ENCODE measurements around the gene IQGAP3.

The IQGAP3 gene

DNA sequence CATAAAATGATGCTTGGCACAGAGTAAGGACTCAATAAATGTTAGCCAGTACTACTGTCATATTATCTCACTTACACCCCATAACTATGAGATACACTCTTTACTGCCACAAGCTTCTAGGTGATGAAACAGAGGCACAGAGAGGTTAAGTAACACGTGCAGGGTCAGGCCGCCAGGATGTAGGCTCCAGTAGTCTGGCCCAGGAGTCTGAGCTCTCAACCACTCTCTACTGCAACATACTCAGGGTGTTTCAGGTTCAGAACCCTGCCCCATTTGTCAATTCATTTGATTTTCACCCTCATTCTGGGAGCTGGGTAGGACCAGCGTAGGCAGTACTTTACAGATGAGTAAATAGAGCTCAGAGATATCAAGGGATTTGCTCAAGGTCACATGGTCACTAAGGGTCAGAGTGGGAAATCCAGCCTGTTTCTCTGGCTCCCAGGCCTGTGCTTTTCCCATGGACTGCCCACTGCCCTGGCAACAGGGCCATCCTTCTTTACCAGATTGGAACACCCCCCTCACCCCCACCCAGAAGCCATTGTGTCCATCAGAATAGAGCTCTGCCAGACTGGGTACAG is 21.2 kb downstream of the IQGAP3 start:
- TF ChIP-seq, protein P1, sequence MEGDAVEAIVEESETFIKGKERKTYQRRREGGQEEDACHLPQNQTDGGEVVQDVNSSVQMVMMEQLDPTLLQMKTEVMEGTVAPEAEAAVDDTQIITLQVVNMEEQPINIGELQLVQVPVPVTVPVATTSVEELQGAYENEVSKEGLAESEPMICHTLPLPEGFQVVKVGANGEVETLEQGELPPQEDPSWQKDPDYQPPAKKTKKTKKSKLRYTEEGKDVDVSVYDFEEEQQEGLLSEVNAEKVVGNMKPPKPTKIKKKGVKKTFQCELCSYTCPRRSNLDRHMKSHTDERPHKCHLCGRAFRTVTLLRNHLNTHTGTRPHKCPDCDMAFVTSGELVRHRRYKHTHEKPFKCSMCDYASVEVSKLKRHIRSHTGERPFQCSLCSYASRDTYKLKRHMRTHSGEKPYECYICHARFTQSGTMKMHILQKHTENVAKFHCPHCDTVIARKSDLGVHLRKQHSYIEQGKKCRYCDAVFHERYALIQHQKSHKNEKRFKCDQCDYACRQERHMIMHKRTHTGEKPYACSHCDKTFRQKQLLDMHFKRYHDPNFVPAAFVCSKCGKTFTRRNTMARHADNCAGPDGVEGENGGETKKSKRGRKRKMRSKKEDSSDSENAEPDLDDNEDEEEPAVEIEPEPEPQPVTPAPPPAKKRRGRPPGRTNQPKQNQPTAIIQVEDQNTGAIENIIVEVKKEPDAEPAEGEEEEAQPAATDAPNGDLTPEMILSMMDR (IDR thresholded peaks at IDR 0.05): no peak
- Histone ChIP-seq H3K27me3 (no peaks in the 10 kb centered on the region), H3K36me3 (no peaks in the 10 kb centered on the region), H3K4me1 (no peaks in the 10 kb centered on the region), H3K4me3 (no peak overlapping the region), H3K27ac (no peak overlapping the region), H3K9me3 (no peaks in the 10 kb centered on the region)
- no peak for DNase-seq
- intact Hi-C loops (cut with DNase I; ENCODE audit: low total_unique reads): no loop called here

DNA sequence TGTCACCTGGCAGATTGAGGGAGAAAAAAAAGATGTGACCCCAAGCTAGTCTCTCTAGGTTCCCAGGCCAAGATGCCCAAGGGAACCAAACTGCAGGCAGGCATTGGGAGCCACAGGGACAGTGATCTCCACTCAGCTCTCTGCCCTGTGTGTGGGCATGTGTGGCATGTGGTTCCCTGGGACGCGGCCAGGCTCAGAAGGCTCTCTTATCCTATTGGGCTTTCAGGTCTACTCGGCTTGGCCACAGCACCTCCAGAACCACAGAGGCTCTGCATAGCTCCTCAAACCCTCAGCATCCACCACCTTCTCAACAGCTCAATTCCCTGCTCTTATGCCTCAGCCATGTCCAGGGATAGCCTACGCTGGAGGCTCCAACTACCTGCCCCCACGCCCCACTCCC is 22.0 kb downstream of the IQGAP3 start:
- Histone ChIP-seq H3K9me3 (no peaks in the 10 kb centered on the region), H3K36me3 (no peaks in the 10 kb centered on the region), H3K27me3 (no peaks in the 10 kb centered on the region), H3K4me1 (no peaks in the 10 kb centered on the region), H3K27ac (no peak overlapping the region), H3K4me3 (no peak overlapping the region)
- intact Hi-C loops (cut with DNase I; ENCODE audit: low total_unique reads): no loop called here
- DNase-seq: no peak
- TF ChIP-seq, protein P1 (IDR thresholded peaks at IDR 0.05): no peak

DNA sequence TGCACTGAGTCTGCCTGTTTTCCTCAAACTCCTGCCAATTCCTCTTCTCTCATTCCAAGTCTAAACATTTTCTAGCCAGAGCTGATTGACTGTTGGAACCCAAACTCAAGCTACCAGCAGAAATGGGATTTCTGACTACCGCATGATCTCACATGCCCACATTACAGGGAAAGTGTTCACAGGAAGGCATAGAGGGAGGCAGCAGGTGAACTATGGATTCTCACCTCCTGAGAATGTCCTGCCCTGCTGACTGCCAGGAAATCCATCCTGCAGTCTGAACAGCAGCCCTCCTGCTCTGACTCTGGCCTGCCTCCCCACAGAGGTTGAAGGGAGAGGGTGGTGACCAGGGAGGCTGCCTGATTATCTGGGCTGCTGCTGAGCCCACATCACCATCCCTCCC is 22.5 kb downstream of the IQGAP3 start:
- TF ChIP-seq, protein P1 (IDR thresholded peaks at IDR 0.05): no peak
- H3K9me3 ChIP-seq: no peaks in the 10 kb centered on the region
- H3K4me1 ChIP-seq: no peaks in the 10 kb centered on the region
- H3K4me3 ChIP-seq: no peak overlapping the region
- H3K27me3 ChIP-seq: no peaks in the 10 kb centered on the region
- DNase-seq: no peak
- H3K36me3 ChIP-seq: no peaks in the 10 kb centered on the region
- H3K27ac ChIP-seq: no peak overlapping the region
- intact Hi-C loops (cut with DNase I; ENCODE audit: low total_unique reads): no loop called here

DNA sequence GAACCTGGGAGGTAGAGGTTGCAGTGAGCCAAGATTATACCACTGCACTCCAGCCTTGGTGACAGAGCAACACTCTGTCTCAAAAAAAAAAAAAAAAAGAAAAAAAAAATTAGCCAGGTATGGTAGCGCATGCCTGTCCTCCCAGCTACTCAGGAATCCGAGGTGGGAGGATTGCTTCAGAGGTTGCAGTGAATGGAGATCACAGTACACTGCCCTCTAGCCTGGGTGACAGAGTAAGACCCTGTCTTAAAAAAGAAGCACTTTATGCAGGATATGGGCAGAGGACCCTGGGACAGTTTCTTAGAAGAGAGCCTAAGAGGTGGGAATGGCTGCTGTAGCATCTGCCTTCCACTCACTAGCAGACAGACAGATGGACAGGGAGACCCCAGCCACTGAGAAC is 23.0 kb downstream of the IQGAP3 start:
- H3K27ac ChIP-seq: no peak overlapping the region

DNA sequence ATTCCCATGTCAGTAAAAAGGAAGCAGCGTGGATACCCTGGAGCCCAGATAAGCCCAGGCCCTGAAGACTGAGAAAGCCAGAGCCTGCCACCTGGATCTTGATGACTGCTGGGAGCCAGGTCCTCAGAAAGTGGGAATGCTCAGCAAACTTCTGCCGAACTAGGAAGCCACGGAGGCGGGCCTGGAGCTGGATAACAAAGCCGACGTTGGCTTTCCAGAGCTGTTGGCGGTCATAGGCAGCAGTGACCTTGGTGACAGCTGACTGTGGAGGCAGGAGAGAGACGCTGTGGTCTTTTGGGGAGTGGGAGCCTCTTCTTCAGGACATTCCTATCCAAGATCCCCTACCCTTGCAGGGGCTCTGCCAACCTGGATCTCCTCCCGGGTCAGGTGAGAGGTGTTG is 24.4 kb downstream of the IQGAP3 start:
- H3K4me1 ChIP-seq: no peaks in the 10 kb centered on the region
- H3K27me3 ChIP-seq: no peaks in the 10 kb centered on the region
- TF ChIP-seq, protein P1 (IDR thresholded peaks at IDR 0.05): no peak
- H3K36me3 ChIP-seq: no peaks in the 10 kb centered on the region
- no peak for DNase-seq
- H3K9me3 ChIP-seq: no peaks in the 10 kb centered on the region
- no peak overlapping the region for H3K27ac ChIP-seq
- H3K4me3 ChIP-seq: no peak overlapping the region
- intact Hi-C loops (cut with DNase I; ENCODE audit: low total_unique reads): no loop called here

More for the DNA sequence above, 23.0 kb downstream of the IQGAP3 start:
- Histone ChIP-seq H3K27me3 (no peaks in the 10 kb centered on the region), H3K4me3 (no peak overlapping the region), H3K9me3 (no peaks in the 10 kb centered on the region), H3K36me3 (no peaks in the 10 kb centered on the region), H3K4me1 (no peaks in the 10 kb centered on the region)
- intact Hi-C loops (cut with DNase I; ENCODE audit: low total_unique reads): no loop called here
- TF ChIP-seq, protein P1 (IDR thresholded peaks at IDR 0.05): no peak
- no peak for DNase-seq

DNA sequence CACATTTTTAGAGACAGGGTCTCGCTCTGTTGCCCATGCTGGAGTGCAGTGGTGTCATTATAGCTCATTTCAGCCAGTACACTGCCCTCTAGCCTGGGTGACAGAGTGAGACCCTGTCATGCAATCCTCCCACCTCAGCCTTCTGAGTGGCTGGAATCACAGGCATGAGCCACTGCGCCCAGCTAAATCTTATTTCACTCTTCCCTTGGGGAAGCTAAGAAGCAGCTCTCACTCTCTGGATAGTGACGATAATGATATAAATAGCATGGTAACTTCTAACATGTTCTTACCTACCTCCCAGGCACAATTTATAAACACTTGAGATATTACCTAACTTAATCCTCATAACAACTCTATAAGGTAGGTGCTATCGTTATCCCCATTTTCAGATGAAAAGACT is 24.9 kb downstream of the IQGAP3 start:
- TF ChIP-seq, protein P1 (IDR thresholded peaks at IDR 0.05): no peak
- intact Hi-C loops (cut with DNase I; ENCODE audit: low total_unique reads): no loop called here

More for the DNA sequence above, 24.9 kb downstream of the IQGAP3 start:
- no peak overlapping the region for H3K27ac ChIP-seq
- no peaks in the 10 kb centered on the region for H3K9me3 ChIP-seq
- H3K4me1 ChIP-seq: no peaks in the 10 kb centered on the region
- H3K27me3 ChIP-seq: no peaks in the 10 kb centered on the region
- DNase-seq: no peak
- H3K4me3 ChIP-seq: no peak overlapping the region
- H3K36me3 ChIP-seq: no peaks in the 10 kb centered on the region
